HG03025 (cell line): Measurements from ENCODE around the gene CCDC93.
"Not testable (repeated sequence)": the region's sequence is repeated elsewhere in the genome, so short reads cannot be mapped to it uniquely, and the experiment has no call there.

Experiments
- ATAC-seq: cut with Tn5 transposase; IDR thresholded peaks from one replicate; pipeline ENCODE4 v1.9.1; 2021; ENCODE audit warnings: mild to moderate bottlenecking, moderate library complexity; ENCODE audit not compliant: unreplicated experiment, low FRiP score

CCDC93 gene

GRCh38 chr2:117930775-117931174, 83.1 kb downstream of the CCDC93 start:
- no peak for ATAC-seq

GRCh38 chr2:117923471-117923870, 90.4 kb downstream of the CCDC93 start:
- ATAC-seq = not testable (repeated sequence)

GRCh38 chr2:117921520-117921919, 92.3 kb downstream of the CCDC93 start:
- no peak for ATAC-seq

- no peak for ATAC-seq
Observed at GRCh38 chr2:117918608-117919007, 95.3 kb downstream of the CCDC93 start.

GRCh38 chr2:117917223-117917917, 96.5 kb downstream of the CCDC93 start:
- ATAC-seq = no peak

- no peak for ATAC-seq
Observed at GRCh38 chr2:117902933-117903332, 110.9 kb downstream of the CCDC93 start.

- ATAC-seq = no peak
Observed at GRCh38 chr2:117888897-117889296, 125.0 kb downstream of the CCDC93 start.

GRCh38 chr2:117885308-117885707, 128.6 kb downstream of the CCDC93 start:
- no peak for ATAC-seq

- no peak for ATAC-seq
Observed at GRCh38 chr2:117879003-117879402, 134.9 kb downstream of the CCDC93 start.

- no peak for ATAC-seq
Observed at GRCh38 chr2:117875786-117876185, 138.1 kb downstream of the CCDC93 start.
